GM19099 (cell line): ENCODE results near the gene OR2S2.

Source experiments
- POLR2A ChIP-seq: IDR thresholded peaks from 3 replicates; pipeline ENCODE4 v1.6.1; 2011; ENCODE audit warnings: low read depth; ENCODE audit not compliant: insufficient read length; ENCODE audit errors: extremely low read depth

The OR2S2 gene

DNA sequence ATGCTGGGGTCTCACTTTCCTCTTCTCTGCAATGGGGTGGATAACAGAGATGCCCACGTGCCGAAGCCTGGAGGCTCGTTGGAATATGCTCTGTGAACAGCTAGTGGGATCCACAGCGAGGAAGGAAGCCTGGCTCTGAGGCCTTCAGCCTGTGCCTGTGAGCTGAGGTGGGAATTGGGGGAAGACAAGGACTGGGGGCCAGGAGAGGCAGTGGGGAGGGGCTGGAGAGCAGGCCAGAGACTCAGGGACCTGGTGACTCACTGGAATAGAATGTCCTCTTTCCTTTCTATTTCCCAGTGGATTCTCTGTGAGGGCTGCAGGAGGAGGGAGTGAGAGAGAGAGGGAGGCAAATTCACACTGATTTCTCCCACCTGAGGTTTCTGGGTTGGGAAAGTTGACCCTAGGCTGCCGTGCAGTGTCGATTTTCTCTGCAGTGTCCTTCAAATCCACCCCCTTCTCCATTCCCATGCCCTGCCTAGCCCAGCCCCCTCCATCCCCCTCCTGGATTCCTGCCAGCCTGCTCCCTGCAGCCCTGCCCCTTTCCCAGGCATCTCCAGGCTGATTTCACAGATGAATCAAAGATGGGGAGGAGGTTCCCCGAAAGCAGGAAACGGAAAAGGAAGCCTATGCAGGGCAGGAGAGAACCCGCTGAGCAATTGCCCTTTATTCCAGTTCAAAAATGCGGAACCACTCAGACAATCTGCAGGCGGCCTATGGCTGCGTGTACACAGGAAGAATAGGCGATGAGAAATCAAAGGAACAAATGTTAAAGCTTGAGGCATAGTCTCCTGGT, 50.0 kb downstream of the OR2S2 start:
- TF ChIP-seq POLR2A, result no peak
